Adrenal gland (tissue), 12 donors: ENCODE results near the gene ECT2L. TPM values are rescaled to one million over a fixed set of nuclear protein-coding genes. Genes with fewer than 3 reads are reported as not detected.

Source experiments
- DNase-seq, 7 donors: peaks; one replicate each; pipeline ENCODE4 v3.0.0-alpha.2; 2019 to 2020
- H3K27ac ChIP-seq, 5 donors: fragments of 200-600 bp; sonication (generic) in 4 of 5; 1 replicate in 3 of 5; 2 replicates in 2 of 5; pipeline versions ENCODE4 v1.5.1 to v1.8.0; 2016 to 2020; ENCODE audit warnings: mild to moderate bottlenecking in 1 of 5
- H3K27me3 ChIP-seq: fragments of 200-600 bp; 2 replicates; pipeline ENCODE4 v1.8.0; 2021
- H3K36me3 ChIP-seq, 2 donors: fragments of 200-600 bp; replicated peaks in 1 of 2; 1 replicate in 1 of 2; 2 replicates in 1 of 2; pipeline versions ENCODE4 v1.5.1 to v1.8.0; 2018 to 2022
- H3K4me1 ChIP-seq, 2 donors: fragments of 200-600 bp; replicated peaks in 1 of 2; 1 replicate in 1 of 2; 2 replicates in 1 of 2; pipeline versions ENCODE4 v1.5.1 to v1.8.0; 2018 to 2021
- H3K4me3 ChIP-seq, 4 donors: fragments of 200-600 bp; sonication (generic) in 3 of 4; one replicate each; pipeline ENCODE4 v1.5.1; 2016 to 2018
- H3K9me3 ChIP-seq, 3 donors: fragments of 200-600 bp; sonication (generic) in 1 of 3; replicated peaks in 1 of 3; 1 replicate in 2 of 3; 2 replicates in 1 of 3; pipeline versions ENCODE4 v1.5.1 to v1.8.0; 2016 to 2021
- POLR2A ChIP-seq, 2 donors: fragments of 450-650 bp; IDR thresholded peaks; one replicate each; pipeline ENCODE4 v1.6.1; 2017; ENCODE audit warnings: antibody characterized with exemption in 2 of 2, mild to moderate bottlenecking in 2 of 2, moderate library complexity in 1 of 2
- WGBS, 4 donors: extraction: QIAGEN DNeasy Blood & Tissue Kit in 2 of 4; methylation state at CpG; one replicate each; pipeline versions ENCODE4 v1.1.5 to v1.1.7; 2013 to 2017; 5-methylcytosine and 5-hydroxymethylcytosine counted together
- intact Hi-C, 2 donors: fragments of 100-400 bp; cut with DNase I; formaldehyde crosslinking; loops; one replicate each; pipeline versions ENCODE4 v1.14.1 to v1.15.0; 2022 to 2023
- polyA plus RNA-seq, 3 donors: library from polyadenylated mRNA; stranded (reverse); fragments of 200-250 nt in 2 of 3; fragments of 350-450 nt in 1 of 3; fragmentation: Illumina TruSeq in 1 of 3; extraction: RNeasy Lipid Tissue Mini Kit (QIAGEN cat#74804) in 1 of 3; gene quantifications; one replicate each; pipeline ENCODE4 v1.2.3, GENCODE V29; 2013 to 2014
- total RNA-seq, 9 donors: library from RNA; depleted of rRNA in 4 of 9; stranded (reverse); fragments of >200 nt in 4 of 9; fragments of 120-200 nt in 1 of 9; fragmentation: NEBNext Ultra II Directional in 1 of 9; extraction: Animal tissue kit (Norgen Biotek cat#: 25700) in 1 of 9; gene quantifications; one replicate each; pipeline versions ENCODE4 v1.1.0 to v1.2.4, GENCODE V29; 2013 to 2023
- TF ChIP-seq, protein P1 (sequence below), 6 experiments: fragments of 450-650 bp in 4 of 6; fragments of 200-600 bp in 2 of 6; sonication (generic) in 1 of 6; IDR thresholded peaks; 1 replicate in 5 of 6; 2 replicates in 1 of 6; pipeline versions ENCODE4 v1.5.1 to v1.8.0; 2016 to 2021; ENCODE audit warnings: antibody characterized with exemption in 6 of 6, mild to moderate bottlenecking in 2 of 6, moderate library complexity in 1 of 6
- donor health status: healthy with polysubstance abuse.
- donor health status: Bipolar disorder and iron deficiency.
- donor health status: DM: yes; HTN: yes; CAD: no.
- donor health status: DM: no; HTN: no; CAD: no.
- donor health status: DM: no; HTN: no; CAD: no.
- donor health status: DM: yes; HTN: yes; CAD: no.

ECT2L gene
- total and polyA plus RNA-seq, 12 donors = 0.06 to 1.3 (median 0.20) TPM; not detected in 4

DNA sequence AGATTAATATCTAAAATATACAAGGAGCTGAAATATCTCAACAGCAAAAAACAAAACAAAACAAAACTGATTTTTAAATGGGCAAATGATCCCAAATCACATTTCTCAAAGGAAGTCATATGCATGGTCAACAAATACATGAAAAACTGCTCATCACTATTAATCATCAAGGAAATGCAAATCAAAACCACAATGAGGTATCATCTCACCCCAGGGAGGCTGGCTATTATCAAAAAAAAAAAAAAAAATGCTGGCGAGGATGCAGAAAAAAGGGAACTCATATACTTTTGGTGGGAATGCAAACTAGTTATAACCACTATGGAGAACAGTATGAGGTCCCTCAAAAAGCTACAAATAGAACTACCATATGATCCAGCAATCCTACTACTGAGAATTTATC, 157.6 kb downstream of the ECT2L start:
- Histone ChIP-seq H3K4me1 (peaks cover 0 to 16% of the 10 kb centered on the region in 2 donors), H3K27ac (no peak overlapping the region), H3K9me3 (no peaks in the 10 kb centered on the region), H3K36me3 (no peaks in the 10 kb centered on the region), H3K4me3 (no peak overlapping the region), H3K27me3 (no peaks in the 10 kb centered on the region)
- DNase-seq = no peak
- TF ChIP-seq POLR2A (IDR thresholded peaks at IDR 0.05) = no peak
- TF ChIP-seq, protein P1, sequence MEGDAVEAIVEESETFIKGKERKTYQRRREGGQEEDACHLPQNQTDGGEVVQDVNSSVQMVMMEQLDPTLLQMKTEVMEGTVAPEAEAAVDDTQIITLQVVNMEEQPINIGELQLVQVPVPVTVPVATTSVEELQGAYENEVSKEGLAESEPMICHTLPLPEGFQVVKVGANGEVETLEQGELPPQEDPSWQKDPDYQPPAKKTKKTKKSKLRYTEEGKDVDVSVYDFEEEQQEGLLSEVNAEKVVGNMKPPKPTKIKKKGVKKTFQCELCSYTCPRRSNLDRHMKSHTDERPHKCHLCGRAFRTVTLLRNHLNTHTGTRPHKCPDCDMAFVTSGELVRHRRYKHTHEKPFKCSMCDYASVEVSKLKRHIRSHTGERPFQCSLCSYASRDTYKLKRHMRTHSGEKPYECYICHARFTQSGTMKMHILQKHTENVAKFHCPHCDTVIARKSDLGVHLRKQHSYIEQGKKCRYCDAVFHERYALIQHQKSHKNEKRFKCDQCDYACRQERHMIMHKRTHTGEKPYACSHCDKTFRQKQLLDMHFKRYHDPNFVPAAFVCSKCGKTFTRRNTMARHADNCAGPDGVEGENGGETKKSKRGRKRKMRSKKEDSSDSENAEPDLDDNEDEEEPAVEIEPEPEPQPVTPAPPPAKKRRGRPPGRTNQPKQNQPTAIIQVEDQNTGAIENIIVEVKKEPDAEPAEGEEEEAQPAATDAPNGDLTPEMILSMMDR (IDR thresholded peaks at IDR 0.05) = no peak
- 53 to 92% (median 82%) methylated on average over 1 of the region's 1 CpG for WGBS, 4 donors
- intact Hi-C loops = no loop called here

Other genes starting within 250 kb of the ECT2L start
- gene CCDC28A, start 22.3 kb upstream of the ECT2L start, total RNA-seq = 10 to 100 TPM; 24.1 to 70.0 (median 45.8) TPM
- gene CCDC28A, start 22.3 kb upstream of the ECT2L start, polyA plus RNA-seq = 10 to 100 TPM; 34.0 to 42.4 (median 36.0) TPM
- gene REPS1, start 192.2 kb downstream of the ECT2L start, total RNA-seq = 10 to 100 TPM; 19.1 to 36.8 (median 26.1) TPM
- gene REPS1, start 192.2 kb downstream of the ECT2L start, polyA plus RNA-seq = 10 to 100 TPM; 26.4 to 32.0 (median 28.8) TPM
- gene ABRACL, start 232.7 kb downstream of the ECT2L start, total RNA-seq = 10 to 100 TPM in 1 of 9 donors, 1 to 10 TPM in 8; 4.8 to 11.1 (median 8.0) TPM
- 10 to 100 TPM; 10.7 to 14.7 (median 11.6) TPM for gene ABRACL, start 232.7 kb downstream of the ECT2L start, polyA plus RNA-seq